IMR-90 (cell line): ENCODE measurements around the gene CASK. TPM values are rescaled to one million over a fixed set of nuclear protein-coding genes. Genes with fewer than 3 reads are reported as not detected.

Experiments
- ATAC-seq: fragments of 200-7000 bp; cut with Tn5 transposase; 2 replicates; pipeline ENCODE4 v1.9.1; 2020; ENCODE audit warnings: low read depth, mild to moderate bottlenecking, moderate library complexity
- BruUV-seq: library from RNA; stranded (reverse); fragments of 400-500 nt; replicated peaks from 2 replicates; lab custom pipeline; 2021; lab: Mats Ljungman, UMichigan
- CTCF ChIA-PET: fragments of 300-600 bp; formaldehyde crosslinking; extraction: SDS; loops from one replicate; lab custom pipeline; 2021; ENCODE audit warnings: antibody characterized with exemption; lab: Yijun Ruan, JAX
- POLR2A ChIA-PET: fragments of 300-600 bp; sonication (Branson Sonifier 250); formaldehyde crosslinking; loops from one replicate; lab custom pipeline; 2022; ENCODE audit warnings: antibody characterized with exemption; ENCODE audit not compliant: unreplicated experiment; lab: Charles Lee
- DNase-seq: peaks from one replicate; pipeline ENCODE4 v3.0.0; 2013
- H2AFZ ChIP-seq: replicated peaks from 2 replicates; pipeline ENCODE3; 2013; ENCODE audit warnings: low read length, mild to moderate bottlenecking; ENCODE audit not compliant: poor library complexity
- H2AK5ac ChIP-seq: 2 replicates; pipeline ENCODE4 v1.6.1; 2013; ENCODE audit warnings: low read depth, low read length, inconsistent platforms
- H2AK9ac ChIP-seq: replicated peaks from 2 replicates; pipeline ENCODE3; 2013; ENCODE audit warnings: mild to moderate bottlenecking, low read depth, low read length, moderate library complexity; ENCODE audit not compliant: poor library complexity
- H2BK120ac ChIP-seq: 2 replicates; pipeline ENCODE4 v1.6.1; 2013; ENCODE audit warnings: low read depth, low read length, inconsistent platforms
- H2BK15ac ChIP-seq: 3 replicates; pipeline ENCODE4 v1.6.1; 2013; ENCODE audit warnings: low read depth, low read length, inconsistent platforms
- H2BK20ac ChIP-seq: 2 replicates; pipeline ENCODE4 v1.6.1; 2013; ENCODE audit warnings: low read depth, mild to moderate bottlenecking, inconsistent platforms, low read length, moderate library complexity
- H2BK5ac ChIP-seq: 2 replicates; pipeline ENCODE4 v1.6.1; 2013; ENCODE audit warnings: mild to moderate bottlenecking, low read depth, low read length, inconsistent platforms; ENCODE audit not compliant: poor library complexity, severe bottlenecking
- H3K14ac ChIP-seq: replicated peaks from 2 replicates; pipeline ENCODE4 v1.6.1; 2013; ENCODE audit warnings: low read depth, low read length, inconsistent platforms
- H3K18ac ChIP-seq: 2 replicates; pipeline ENCODE4 v1.6.1; 2013; ENCODE audit warnings: low read depth, low read length, control low read depth
- H3K23ac ChIP-seq: 2 replicates; pipeline ENCODE4 v1.6.1; 2013; ENCODE audit warnings: low read depth, low read length, inconsistent platforms
- H3K27ac ChIP-seq: 2 replicates; pipeline ENCODE4 v1.5.1; 2013; ENCODE audit warnings: mild to moderate bottlenecking, control low read depth, low read length; ENCODE audit not compliant: insufficient read depth
- H3K27me3 ChIP-seq: 2 replicates; pipeline ENCODE4 v1.6.1; 2013; ENCODE audit warnings: low read length; ENCODE audit not compliant: control insufficient read depth, insufficient read depth
- H3K36me3 ChIP-seq: 2 replicates; pipeline ENCODE4 v1.6.1; 2013; ENCODE audit warnings: low read length, mixed read lengths; ENCODE audit not compliant: control insufficient read depth, insufficient read depth
- H3K4ac ChIP-seq: 2 replicates; pipeline ENCODE4 v1.6.1; 2013; ENCODE audit warnings: low read depth, low read length, inconsistent platforms
- H3K4me1 ChIP-seq: 2 replicates; pipeline ENCODE4 v1.6.1; 2013; ENCODE audit warnings: low read length, mixed read lengths; ENCODE audit not compliant: control insufficient read depth, insufficient read depth
- H3K4me2 ChIP-seq: 2 replicates; pipeline ENCODE4 v1.6.1; 2013; ENCODE audit warnings: low read depth, mild to moderate bottlenecking, control low read depth, low read length, moderate library complexity
- H3K4me3 ChIP-seq: 2 replicates; pipeline ENCODE4 v1.5.1; 2013; ENCODE audit warnings: low read depth, mild to moderate bottlenecking, control low read depth, low read length, moderate library complexity; ENCODE audit not compliant: insufficient read depth
- H3K56ac ChIP-seq: 2 replicates; pipeline ENCODE4 v1.6.1; 2013; ENCODE audit warnings: low read length, inconsistent platforms; ENCODE audit not compliant: insufficient read depth; ENCODE audit errors: extremely low read depth
- H3K79me1 ChIP-seq, 2 experiments: 2 replicates each; pipeline ENCODE4 v1.6.1; 2013; ENCODE audit warnings: low read length in 2 of 2, inconsistent platforms in 1 of 2, low read depth in 1 of 2
- H3K9ac ChIP-seq: 2 replicates; pipeline ENCODE4 v1.6.1; 2013; ENCODE audit warnings: low read depth, low read length, control low read depth
- H3K9me1 ChIP-seq: 2 replicates; pipeline ENCODE4 v1.6.1; 2013; ENCODE audit warnings: low read length, inconsistent platforms; ENCODE audit not compliant: insufficient read depth
- H3K9me3 ChIP-seq: 2 replicates; pipeline ENCODE4 v1.6.1; 2013; ENCODE audit warnings: low read length; ENCODE audit not compliant: control insufficient read depth, insufficient read depth
- H4K20me1 ChIP-seq: 2 replicates; pipeline ENCODE4 v1.6.1; 2013; ENCODE audit warnings: low read length, inconsistent platforms; ENCODE audit not compliant: insufficient read depth
- H4K5ac ChIP-seq: 2 replicates; pipeline ENCODE4 v1.6.1; 2013; ENCODE audit warnings: mild to moderate bottlenecking, low read depth, low read length, control low read depth
- H4K8ac ChIP-seq, 2 experiments: 2 replicates each; pipeline ENCODE4 v1.6.1; 2013; ENCODE audit warnings: low read depth in 2 of 2, low read length in 2 of 2, control low read depth in 1 of 2, inconsistent platforms in 1 of 2
- H4K91ac ChIP-seq: 2 replicates; pipeline ENCODE4 v1.6.1; 2013; ENCODE audit warnings: low read depth, low read length, inconsistent platforms; ENCODE audit not compliant: insufficient read depth
- CEBPB ChIP-seq: IDR thresholded peaks from 2 replicates; pipeline ENCODE4 v1.6.1; 2012; ENCODE audit warnings: low read depth, low read length, improper control_type of control experiment
- CHD1 ChIP-seq: IDR thresholded peaks from 2 replicates; pipeline ENCODE4 v1.6.1; 2012; ENCODE audit warnings: low read depth, low read length, improper control_type of control experiment
- RAD21 ChIP-seq: IDR thresholded peaks from 2 replicates; pipeline ENCODE4 v1.6.1; 2012; ENCODE audit warnings: low read length, improper control_type of control experiment
- WGBS, 2 experiments: methylation state at CpG; one replicate each; pipeline versions ENCODE4 v1.1.5 to v1.1.7; 2013; ENCODE audit warnings: missing lambda C conversion rate in 2 of 2; ENCODE audit not compliant: insufficient read length in 1 of 2; ENCODE audit errors: extremely low coverage in 2 of 2; 5-methylcytosine and 5-hydroxymethylcytosine counted together
- dilution Hi-C: fragments of 300-500 bp; cut with HindIII; formaldehyde crosslinking; loops from one replicate; pipeline ENCODE4 v1.14.3; 2018; ENCODE audit warnings: low sequenced_read_pairs; ENCODE audit not compliant: unreplicated experiment
- in situ Hi-C: fragments of 300-500 bp; cut with MboI; formaldehyde crosslinking; loops from 3 replicates; pipeline ENCODE4 v1.14.3; 2019; ENCODE audit warnings: low sequenced_read_pairs, inconsistent platforms, mixed read lengths
- intact Hi-C: fragments of 100-400 bp; cut with micrococcal nuclease; formaldehyde crosslinking; loops from 2 replicates; pipeline ENCODE4 v1.10.0; 2022
- polyA plus RNA-seq, 3 experiments: library from polyadenylated mRNA; depleted of rRNA; stranded (reverse); fragments of >200 nt; gene quantifications; 2 replicates each; pipeline ENCODE4 v1.2.3, GENCODE V29; 2012; ENCODE audit warnings: low replicate concordance in 1 of 3
- total RNA-seq: library from RNA; depleted of rRNA; stranded (reverse); fragments of >200 nt; gene quantifications from 2 replicates; pipeline ENCODE4 v1.2.3, GENCODE V29; 2012

Gene CASK
- total and polyA plus RNA-seq, 2 of the 4 experiments (the other 2 are of a cell fraction): 9.4 to 17.7 TPM

DNA sequence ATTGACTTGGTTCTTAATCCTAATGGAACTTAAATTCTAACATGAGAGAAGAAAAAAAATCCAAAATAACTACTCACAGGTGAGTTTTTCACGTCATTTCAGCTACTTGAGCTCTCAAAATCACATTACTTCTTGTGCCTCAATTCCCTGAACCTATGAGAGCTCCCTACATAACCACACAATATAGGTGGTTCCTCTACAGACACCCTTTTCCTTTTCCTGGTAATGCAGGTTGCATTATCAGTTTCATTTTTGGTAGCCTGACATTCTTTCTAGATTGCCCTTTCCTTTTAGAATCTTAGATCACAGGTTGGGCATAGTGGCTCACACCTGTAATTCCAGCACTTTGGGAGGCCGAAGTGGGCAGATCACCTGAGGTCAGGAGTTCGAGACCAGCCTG is 230.3 kb downstream of the CASK start:
- ChIA-PET POLR2A (no interaction called here), CTCF (no interaction called here)
- in situ Hi-C loops (no loop called here), intact Hi-C loops (no loop called here), dilution Hi-C loops (no loop called here)
- H2AK5ac ChIP-seq: no peak overlapping the region
- ATAC-seq: no peak
- no peak overlapping the region for H3K14ac ChIP-seq
- no peak overlapping the region for H4K5ac ChIP-seq
- no peak overlapping the region for H2AK9ac ChIP-seq
- H3K36me3 ChIP-seq: no peaks in the 10 kb centered on the region
- no peak overlapping the region for H3K9ac ChIP-seq
- TF ChIP-seq RAD21 (no peak), CHD1 (no peak), CEBPB (no peak)
- no peak overlapping the region for H3K4ac ChIP-seq
- no peak overlapping the region for H2BK15ac ChIP-seq
- no peak overlapping the region for H3K23ac ChIP-seq
- no peak overlapping the region for H3K18ac ChIP-seq
- H3K9me1 ChIP-seq: no peaks in the 10 kb centered on the region
- no peaks in the 10 kb centered on the region for H3K27me3 ChIP-seq
- no peak overlapping the region for H2BK20ac ChIP-seq
- H3K79me1 ChIP-seq: no peaks in the 10 kb centered on the region
- DNase-seq: no peak
- no CpG with 5 or more reads among the region's 3 CpGs for WGBS, 2 experiments
- H3K4me3 ChIP-seq: no peak overlapping the region
- no peak overlapping the region for H2AFZ ChIP-seq
- H3K4me2 ChIP-seq: no peak overlapping the region
- no peaks in the 10 kb centered on the region for H3K4me1 ChIP-seq
- no peak overlapping the region for H2BK120ac ChIP-seq
- no peaks in the 10 kb centered on the region for H3K9me3 ChIP-seq
- H4K91ac ChIP-seq: no peak overlapping the region
- H4K20me1 ChIP-seq: no peaks in the 10 kb centered on the region
- H3K56ac ChIP-seq: no peak overlapping the region
- no TSS peak for BruUV-seq
- no peak overlapping the region for H4K8ac ChIP-seq
- H2BK5ac ChIP-seq: no peak overlapping the region
- no peak overlapping the region for H3K27ac ChIP-seq
